Measurements from ENCODE around the gene LRMDA. TPM values are rescaled to one million over a fixed set of nuclear protein-coding genes. Genes with fewer than 3 reads are reported as not detected.

LRMDA gene
- total RNA-seq, 6 experiments from 2014 or later, result 0.32 TPM; not detected in 5

DNA sequence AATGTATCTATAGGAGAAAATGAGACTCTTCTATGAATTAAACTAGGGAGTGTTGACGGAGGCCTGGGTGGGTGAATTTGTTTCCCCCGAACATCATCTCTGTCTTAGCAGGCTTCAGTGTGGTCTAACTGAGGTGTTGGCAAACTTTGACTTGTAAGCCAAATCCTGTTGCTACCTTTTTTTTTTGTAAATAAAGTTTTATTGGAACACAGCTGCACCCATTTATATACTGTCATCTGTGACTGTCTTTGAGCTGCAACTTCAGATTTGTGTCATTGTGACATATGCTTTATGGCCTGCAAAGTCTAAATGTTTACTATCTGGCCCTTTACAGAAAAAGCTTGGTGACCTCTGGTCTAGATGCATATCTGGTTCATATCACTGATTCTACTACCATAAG is 455.9 kb downstream of the LRMDA start:
- no peak for DNase-seq
- no peaks in the 10 kb centered on the region for H3K4me1 Mint-ChIP-seq (ENCODE audit: low read depth)
- H3K36me3 Mint-ChIP-seq (ENCODE audit: low read depth), result no peaks in the 10 kb centered on the region
- no peak overlapping the region for H3K27ac Mint-ChIP-seq
- TF ChIP-seq, protein P1, sequence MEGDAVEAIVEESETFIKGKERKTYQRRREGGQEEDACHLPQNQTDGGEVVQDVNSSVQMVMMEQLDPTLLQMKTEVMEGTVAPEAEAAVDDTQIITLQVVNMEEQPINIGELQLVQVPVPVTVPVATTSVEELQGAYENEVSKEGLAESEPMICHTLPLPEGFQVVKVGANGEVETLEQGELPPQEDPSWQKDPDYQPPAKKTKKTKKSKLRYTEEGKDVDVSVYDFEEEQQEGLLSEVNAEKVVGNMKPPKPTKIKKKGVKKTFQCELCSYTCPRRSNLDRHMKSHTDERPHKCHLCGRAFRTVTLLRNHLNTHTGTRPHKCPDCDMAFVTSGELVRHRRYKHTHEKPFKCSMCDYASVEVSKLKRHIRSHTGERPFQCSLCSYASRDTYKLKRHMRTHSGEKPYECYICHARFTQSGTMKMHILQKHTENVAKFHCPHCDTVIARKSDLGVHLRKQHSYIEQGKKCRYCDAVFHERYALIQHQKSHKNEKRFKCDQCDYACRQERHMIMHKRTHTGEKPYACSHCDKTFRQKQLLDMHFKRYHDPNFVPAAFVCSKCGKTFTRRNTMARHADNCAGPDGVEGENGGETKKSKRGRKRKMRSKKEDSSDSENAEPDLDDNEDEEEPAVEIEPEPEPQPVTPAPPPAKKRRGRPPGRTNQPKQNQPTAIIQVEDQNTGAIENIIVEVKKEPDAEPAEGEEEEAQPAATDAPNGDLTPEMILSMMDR (IDR thresholded peaks at IDR 0.05), result no peak
- no peak overlapping the region for H3K4me3 Mint-ChIP-seq
- H3K27me3 Mint-ChIP-seq (ENCODE audit: insufficient read depth), result no peaks in the 10 kb centered on the region; the same call in 1 of the 2 replicates
- no peaks in the 10 kb centered on the region for H3K9me3 Mint-ChIP-seq

DNA sequence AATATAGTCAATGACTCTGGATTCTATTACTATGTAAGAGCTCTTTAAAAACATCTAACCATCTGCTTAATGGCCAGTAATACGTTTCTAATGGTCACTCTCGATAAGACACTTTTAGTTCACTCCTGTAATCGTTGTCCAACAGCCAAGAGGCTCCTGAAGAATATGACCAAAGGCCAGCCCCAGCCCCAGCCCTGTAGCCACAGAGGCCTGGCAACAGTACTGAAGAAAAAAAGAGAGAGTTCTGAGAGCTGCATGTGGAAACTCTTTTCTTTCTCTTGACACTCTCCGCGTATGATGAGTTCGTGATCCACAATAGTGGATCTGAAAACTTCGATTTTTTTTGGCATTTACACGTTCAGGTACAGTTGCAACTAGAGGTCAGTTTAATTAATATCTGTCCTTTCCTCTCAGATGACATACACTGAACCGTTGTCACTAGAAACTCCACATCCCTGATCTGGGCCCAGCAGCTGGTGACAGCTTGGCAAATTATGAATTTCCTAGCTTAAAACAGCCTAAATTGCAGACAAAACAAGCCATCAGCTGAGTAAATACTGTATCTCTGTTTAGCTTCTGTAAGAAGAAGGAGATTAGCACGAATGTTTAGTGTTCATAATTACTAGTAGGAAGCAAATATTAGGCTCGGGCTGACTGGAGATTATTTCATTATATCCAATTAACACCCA is 456.7 kb downstream of the LRMDA start:
- H3K27me3 Mint-ChIP-seq (ENCODE audit: insufficient read depth), result peaks cover under 1% of the 10 kb centered on the region; the same call in 1 of the 2 replicates
- TF ChIP-seq, protein P1 (IDR thresholded peaks at IDR 0.05), result no peak
- no peak overlapping the region for H3K4me3 Mint-ChIP-seq
- H3K9me3 Mint-ChIP-seq, result no peaks in the 10 kb centered on the region
- no peaks in the 10 kb centered on the region for H3K4me1 Mint-ChIP-seq (ENCODE audit: low read depth)
- no peak for DNase-seq
- H3K27ac Mint-ChIP-seq, result no peak overlapping the region
- no peaks in the 10 kb centered on the region for H3K36me3 Mint-ChIP-seq (ENCODE audit: low read depth)

DNA sequence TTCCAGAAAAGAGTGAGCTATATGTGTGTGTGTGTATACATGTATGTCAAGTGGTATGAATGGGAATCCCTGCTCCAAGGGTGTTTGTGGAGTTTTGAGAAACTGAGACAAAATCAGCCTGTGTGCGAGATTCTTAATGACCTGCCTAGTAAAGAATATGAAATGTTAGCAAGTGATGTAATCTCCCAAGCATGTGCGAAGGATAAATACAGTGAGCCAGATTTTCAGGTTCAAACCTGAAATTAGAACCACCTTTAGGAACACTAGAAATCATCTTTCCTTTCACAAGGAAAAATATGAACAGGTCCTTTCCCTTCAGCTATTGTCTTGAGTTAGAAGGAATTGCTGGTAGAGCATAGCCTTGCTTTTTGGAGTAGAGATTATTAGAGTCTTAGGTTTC is 457.6 kb downstream of the LRMDA start:
- TF ChIP-seq, protein P1 (IDR thresholded peaks at IDR 0.05), result no peak
- H3K27ac Mint-ChIP-seq, result no peak overlapping the region
- H3K9me3 Mint-ChIP-seq, result no peaks in the 10 kb centered on the region
- H3K36me3 Mint-ChIP-seq (ENCODE audit: low read depth), result no peaks in the 10 kb centered on the region
- no peak overlapping the region for H3K4me3 Mint-ChIP-seq
- no peaks in the 10 kb centered on the region for H3K4me1 Mint-ChIP-seq (ENCODE audit: low read depth)
- peaks cover 2% of the 10 kb centered on the region; the same call in 1 of the 2 replicates for H3K27me3 Mint-ChIP-seq (ENCODE audit: insufficient read depth)
- DNase-seq, result no peak

DNA sequence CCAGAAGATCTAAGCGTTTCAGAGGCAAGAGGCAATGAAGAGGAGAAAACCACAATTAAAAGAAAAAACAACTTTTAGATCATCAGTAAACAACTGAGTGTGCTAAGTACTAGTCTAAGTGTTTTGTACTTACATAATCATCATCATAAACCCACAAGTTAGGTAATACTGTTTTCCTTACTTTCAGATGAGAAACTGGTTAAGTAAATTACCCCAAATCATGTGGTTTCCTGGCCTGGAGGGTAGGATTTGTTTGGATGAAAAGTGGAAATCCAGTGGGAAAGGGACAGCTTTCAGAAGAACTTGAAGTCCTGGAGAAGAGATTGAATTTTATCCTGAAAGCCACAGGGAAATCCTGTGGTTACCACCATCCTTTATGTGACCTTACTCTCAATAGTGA is 463.3 kb downstream of the LRMDA start:
- no peak overlapping the region for H3K4me3 Mint-ChIP-seq
- H3K9me3 Mint-ChIP-seq, result no peaks in the 10 kb centered on the region
- H3K4me1 Mint-ChIP-seq (ENCODE audit: low read depth), result no peaks in the 10 kb centered on the region
- H3K36me3 Mint-ChIP-seq (ENCODE audit: low read depth), result no peaks in the 10 kb centered on the region
- no peak overlapping the region for H3K27ac Mint-ChIP-seq
- TF ChIP-seq, protein P1 (IDR thresholded peaks at IDR 0.05), result no peak
- DNase-seq, result no peak
- peaks cover 2% of the 10 kb centered on the region; the same call in 1 of the 2 replicates for H3K27me3 Mint-ChIP-seq (ENCODE audit: insufficient read depth)

DNA sequence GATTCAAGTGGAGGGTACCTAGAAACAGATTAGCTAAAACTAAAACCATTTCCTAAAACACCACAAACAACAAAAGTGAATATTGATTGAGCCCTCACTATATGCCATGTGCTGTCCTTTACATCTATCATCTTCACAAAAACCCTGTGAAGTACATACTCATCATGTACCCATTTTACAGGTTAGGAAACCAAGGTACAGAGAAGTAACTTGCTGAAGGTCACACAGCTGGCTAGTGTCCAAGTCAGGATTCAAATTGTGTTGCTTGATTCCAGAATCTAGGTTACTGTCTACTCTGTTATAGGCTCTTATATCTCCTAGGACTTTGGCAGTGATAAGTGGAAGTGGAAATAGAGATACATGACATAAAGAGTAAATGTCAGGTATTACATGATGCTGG is 463.8 kb downstream of the LRMDA start:
- Mint-ChIP-seq H3K27me3 (ENCODE audit: insufficient read depth) (peaks cover 2% of the 10 kb centered on the region; the same call in 1 of the 2 replicates), H3K9me3 (no peaks in the 10 kb centered on the region), H3K4me3 (no peak overlapping the region), H3K36me3 (ENCODE audit: low read depth) (no peaks in the 10 kb centered on the region), H3K4me1 (ENCODE audit: low read depth) (no peaks in the 10 kb centered on the region), H3K27ac (no peak overlapping the region)
- no peak for DNase-seq
- TF ChIP-seq, protein P1 (IDR thresholded peaks at IDR 0.05), result no peak
